Measurements from ENCODE around the gene NEK7. TPM values are rescaled to one million over a fixed set of nuclear protein-coding genes. Genes with fewer than 3 reads are reported as not detected.

The NEK7 gene
- total and polyA plus RNA-seq, 2 of the 8 experiments (the other 6 are each of a cell fraction or from before 2014, with no cell fraction given) = 5.1 to 10.0 TPM

- no peak overlapping the region for H3K4ac ChIP-seq (replicated peaks; ENCODE audit: insufficient read length, low read depth, low read length)
- no peak overlapping the region for H2AFZ ChIP-seq (ENCODE audit: low read length)
- DNase-seq (ENCODE audit: low read depth in 1 of 2, low spot score in 2 of 2) (no peak), FAIRE-seq (no peak)
- H4K8ac ChIP-seq (ENCODE audit: extremely low read depth, insufficient read depth, low read length) = no peak overlapping the region
- no peak overlapping the region for H2BK120ac ChIP-seq (replicated peaks; ENCODE audit: low read depth, low read length)
- no peak overlapping the region for H3K4me3 ChIP-seq (ENCODE audit: extremely low read depth in 1 of 4, insufficient read depth in 2 of 4, low read depth in 3 of 4, low read length in 4 of 4)
- WGBS, 2 experiments (ENCODE audit: extremely low coverage in 1 of 2, insufficient coverage in 1 of 2, insufficient read length in 1 of 2, insufficient replicate concordance in 2 of 2, low coverage in 1 of 2, low lambda C conversion rate in 2 of 2, missing lambda C conversion rate in 1 of 2) = 94% methylated on average over 1 of the region's 1 CpG; no CpG with 5 or more reads in 1 of the 2 experiments
- no peak overlapping the region for H3K14ac ChIP-seq (ENCODE audit: insufficient read length)
- no peak overlapping the region for H3K23ac ChIP-seq (ENCODE audit: insufficient read length)
- no peak overlapping the region for H4K91ac ChIP-seq (replicated peaks; ENCODE audit: insufficient read length, low read length)
- no peaks in the 10 kb centered on the region for H3K23me2 ChIP-seq (ENCODE audit: low read depth, low read length)
- H3K9me3 ChIP-seq (ENCODE audit: insufficient read depth in 2 of 2, low read depth in 1 of 2, low read length in 1 of 2) = no peaks in the 10 kb centered on the region
- CTCF ChIA-PET (ENCODE audit: partially characterized antibody) = no interaction called here
- H3K79me1 ChIP-seq (ENCODE audit: low read depth, low read length) = peaks cover 3% of the 10 kb centered on the region; the same call in 1 of the 2 replicates
- H3K36me3 ChIP-seq (ENCODE audit: control insufficient read depth in 2 of 4, insufficient read depth in 4 of 4, low read length in 3 of 4) = no peaks in the 10 kb centered on the region
- TF ChIP-seq TCF12 (IDR thresholded peaks at IDR 0.05; ENCODE audit: low read depth, low read length) = no peak
- no peak for TF ChIP-seq CREB1 (IDR thresholded peaks at IDR 0.05)
- TF ChIP-seq HDAC6 (IDR thresholded peaks at IDR 0.05; ENCODE audit: low read depth, low read length) = no peak
- TF ChIP-seq CHD1 (IDR thresholded peaks at IDR 0.05; ENCODE audit: low read depth, low read length) = no peak
- no peak for TF ChIP-seq SP2 (IDR thresholded peaks at IDR 0.05; ENCODE audit: low read length)
- no peak for TF ChIP-seq USF2 (IDR thresholded peaks at IDR 0.05; ENCODE audit: low read length)
- no peak for TF ChIP-seq NRF1 (IDR thresholded peaks at IDR 0.05; ENCODE audit: low read depth, low read length)
- TF ChIP-seq GTF2F1 (IDR thresholded peaks at IDR 0.05; ENCODE audit: borderline replicate concordance, low read depth, low read length) = no peak
- TF ChIP-seq CTBP2 (IDR thresholded peaks at IDR 0.05; ENCODE audit: borderline replicate concordance, insufficient read depth, insufficient read length, low read length) = no peak
- TF ChIP-seq EP300 (IDR thresholded peaks at IDR 0.05; ENCODE audit: borderline replicate concordance in 1 of 2, low read depth in 2 of 2, low read length in 2 of 2) = no peak
- no peak overlapping the region for H2BK20ac ChIP-seq (ENCODE audit: low read length)
- no peaks in the 10 kb centered on the region for H4K20me1 ChIP-seq (replicated peaks in 1 of 2; ENCODE audit: control insufficient read depth in 1 of 2, insufficient read depth in 2 of 2, low read length in 2 of 2)
- H3K4me1 ChIP-seq (replicated peaks in 1 of 4; ENCODE audit: control insufficient read depth in 3 of 4, insufficient read depth in 4 of 4, low read length in 3 of 4) = peaks cover 0 to 3% (median 0%) of the 10 kb centered on the region in 4 experiments; a peak in 1 of 7 replicates
- no peak overlapping the region for H3K9ac ChIP-seq (replicated peaks in 1 of 4; ENCODE audit: extremely low read depth in 1 of 4, low read depth in 3 of 4, low read length in 3 of 4)
- no peaks in the 10 kb centered on the region for H3K27me3 ChIP-seq (replicated peaks in 1 of 4; ENCODE audit: control insufficient read depth in 3 of 4, extremely low read depth in 1 of 4, insufficient read depth in 3 of 4, low read length in 3 of 4)
- H3K79me2 ChIP-seq (ENCODE audit: control insufficient read depth in 1 of 2, insufficient read depth in 2 of 2, low read length in 2 of 2) = peaks cover 0 to 19% of the 10 kb centered on the region in 2 experiments; a peak in 1 of 4 replicates
- H4K5ac ChIP-seq (ENCODE audit: insufficient read length, low read depth, low read length) = no peak overlapping the region
- H2BK12ac ChIP-seq (ENCODE audit: low read depth, low read length) = no peak overlapping the region
- no peak overlapping the region for H3K4me2 ChIP-seq (ENCODE audit: insufficient read depth in 1 of 2, low read depth in 2 of 2, low read length in 2 of 2)
- H2BK15ac ChIP-seq (ENCODE audit: low read length) = no peak overlapping the region
- no peak overlapping the region for H3K56ac ChIP-seq (replicated peaks; ENCODE audit: insufficient read length, low read depth, low read length)
- no peak overlapping the region for H2AK5ac ChIP-seq (ENCODE audit: low read depth, low read length)
- H2BK5ac ChIP-seq (ENCODE audit: low read depth, low read length) = no peak overlapping the region
- no peak overlapping the region for H3K27ac ChIP-seq (ENCODE audit: low read depth, low read length)
- H3K18ac ChIP-seq (ENCODE audit: extremely low read depth, low read length) = no peak overlapping the region
- POLR2A ChIA-PET (ENCODE audit: partially characterized antibody) = no interaction called here
Measured at GRCh38 chr1:198197285-198197684, 40.5 kb downstream of the NEK7 start.

Measured in H1 (cell line).